WTC11 (cell line): Measurements from ENCODE around the gene JAZF1.

ENCODE experiments used
- CTCF ChIP-seq: fragments of 200-600 bp; IDR thresholded peaks from 2 replicates; pipeline ENCODE4 v1.8.0; 2022; ENCODE audit warnings: antibody characterized with exemption
- ETV6 ChIP-seq: sonication (generic); formaldehyde crosslinking; IDR thresholded peaks from 2 replicates; pipeline ENCODE4 v1.8.1; 2022; ENCODE audit warnings: mild to moderate bottlenecking, missing genetic modification reagents
- FOXJ3 ChIP-seq: sonication (generic); formaldehyde crosslinking; IDR thresholded peaks from 2 replicates; pipeline ENCODE4 v1.9.0; 2021; ENCODE audit warnings: missing genetic modification reagents, mild to moderate bottlenecking, borderline replicate concordance
- MAX ChIP-seq: sonication (generic); formaldehyde crosslinking; IDR thresholded peaks from 2 replicates; pipeline ENCODE4 v1.8.0; 2022; ENCODE audit warnings: mild to moderate bottlenecking, missing genetic modification reagents
- NFYB ChIP-seq: sonication (generic); formaldehyde crosslinking; conservative IDR thresholded peaks from 2 replicates; pipeline ENCODE4 v1.8.0; 2022; ENCODE audit warnings: low read depth, missing genetic modification reagents
- ZSCAN18 ChIP-seq: fragments of 250-450 bp; sonication (Bioruptor Pico); IDR thresholded peaks from 2 replicates; pipeline ENCODE4 v2.1.2; 2022; ENCODE audit warnings: mild to moderate bottlenecking, moderate library complexity

GRCh38 chr7:27955011-27955410, 225.6 kb downstream of the JAZF1 start:
- TF ChIP-seq CTCF (no peak), ETV6 (CRISPR knock-in tag) (no peak), NFYB (CRISPR knock-in tag) (no peak), MAX (CRISPR knock-in tag) (no peak), FOXJ3 (CRISPR knock-in tag) (no peak), ZSCAN18 (no peak)
